Measurements from ENCODE around the gene PMP22. TPM values are rescaled to one million over a fixed set of nuclear protein-coding genes. Genes with fewer than 3 reads are reported as not detected.

The PMP22 gene
- total and polyA plus RNA-seq, 2 of the 13 experiments (the other 11 are each of a cell fraction or from before 2014, with no cell fraction given): 5.7 to 6.2 TPM

- H3K27ac ChIP-seq (ENCODE audit: extremely low read length, insufficient read depth, low read length): no peak overlapping the region
- H4K20me1 ChIP-seq (ENCODE audit: insufficient read depth, low read length): no peaks in the 10 kb centered on the region
- intact Hi-C loops (cut with micrococcal nuclease; ENCODE audit: unreplicated experiment) (no loop called here), in situ Hi-C loops (cut with HindIII; ENCODE audit: extremely low pct_ligation_motif_present, low pct_unique_long_range_greater_than_20kb) (no loop called here)
- peaks cover 2 to 3% of the 10 kb centered on the region in 2 experiments; a peak in 1 of 5 replicates for H3K27me3 ChIP-seq (ENCODE audit: control insufficient read depth in 1 of 2, insufficient read depth in 2 of 2, low read length in 2 of 2)
- no TSS peak for BruUV-seq (replicated peaks)
- H3K4me3 ChIP-seq (replicated peaks in 1 of 3; ENCODE audit: insufficient read depth in 1 of 3, low read depth in 2 of 3, low read length in 3 of 3): no peak overlapping the region
- H2AFZ ChIP-seq (ENCODE audit: low read length): no peak overlapping the region
- H3K79me2 ChIP-seq (ENCODE audit: insufficient read depth, low read length): no peaks in the 10 kb centered on the region
- DNase-seq (ENCODE audit: low spot score): no peak
- no peaks in the 10 kb centered on the region for H3K9me3 ChIP-seq (ENCODE audit: low read length)
- no peak overlapping the region for H3K9ac ChIP-seq (ENCODE audit: insufficient read depth, low read depth, low read length)
- ChIA-PET POLR2A (interaction anchor here (0.6 kb wide), 1 partner anchor 154 kb away, joined by 3 read pairs; no protein-coding TSS in a partner anchor), CTCF (ENCODE audit: low intra/inter-chr PET ratio, low total read pairs) (no interaction called here)
- TF ChIP-seq ZNF607 (CRISPR knock-in tag; IDR thresholded peaks at IDR 0.05; ENCODE audit: borderline replicate concordance) (no peak), GFI1 (CRISPR knock-in tag; IDR thresholded peaks at IDR 0.05; ENCODE audit: borderline replicate concordance) (no peak), PAXIP1 (CRISPR knock-in tag; conservative IDR thresholded peaks at IDR 0.05) (no peak), ZNF292 (CRISPR knock-in tag; IDR thresholded peaks at IDR 0.05; ENCODE audit: borderline replicate concordance, low read depth) (no peak), JUNB (CRISPR knock-in tag; IDR thresholded peaks at IDR 0.05; ENCODE audit: borderline replicate concordance) (no peak), PHF20 (CRISPR knock-in tag; IDR thresholded peaks at IDR 0.05) (no peak), NFKBIZ (CRISPR knock-in tag; IDR thresholded peaks at IDR 0.05) (no peak), SNAPC2 (CRISPR knock-in tag; IDR thresholded peaks at IDR 0.05) (no peak), NR2F6 (IDR thresholded peaks at IDR 0.05) (no peak), NR2F6 (CRISPR knock-in tag; IDR thresholded peaks at IDR 0.05) (no peak), MBD4 (IDR thresholded peaks at IDR 0.05; ENCODE audit: borderline replicate concordance, low read length) (no peak), NFIB (CRISPR knock-in tag; IDR thresholded peaks at IDR 0.05; ENCODE audit: borderline replicate concordance) (no peak), CENPT (CRISPR knock-in tag; IDR thresholded peaks at IDR 0.05; ENCODE audit: low read depth) (no peak), CREB3 (CRISPR knock-in tag; IDR thresholded peaks at IDR 0.05) (no peak), SRF (IDR thresholded peaks at IDR 0.05; ENCODE audit: low read depth, low read length) (no peak), DNMT3B (CRISPR knock-in tag; conservative IDR thresholded peaks at IDR 0.05) (no peak)
- TF ChIP-seq, protein P1, sequence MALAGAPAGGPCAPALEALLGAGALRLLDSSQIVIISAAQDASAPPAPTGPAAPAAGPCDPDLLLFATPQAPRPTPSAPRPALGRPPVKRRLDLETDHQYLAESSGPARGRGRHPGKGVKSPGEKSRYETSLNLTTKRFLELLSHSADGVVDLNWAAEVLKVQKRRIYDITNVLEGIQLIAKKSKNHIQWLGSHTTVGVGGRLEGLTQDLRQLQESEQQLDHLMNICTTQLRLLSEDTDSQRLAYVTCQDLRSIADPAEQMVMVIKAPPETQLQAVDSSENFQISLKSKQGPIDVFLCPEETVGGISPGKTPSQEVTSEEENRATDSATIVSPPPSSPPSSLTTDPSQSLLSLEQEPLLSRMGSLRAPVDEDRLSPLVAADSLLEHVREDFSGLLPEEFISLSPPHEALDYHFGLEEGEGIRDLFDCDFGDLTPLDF (CRISPR knock-in tag; IDR thresholded peaks at IDR 0.05): no peak
- no peaks in the 10 kb centered on the region for H3K36me3 ChIP-seq (replicated peaks in 1 of 2; ENCODE audit: control insufficient read depth in 1 of 2, insufficient read depth in 2 of 2, low read length in 2 of 2)
- no peak for FAIRE-seq
- no peak overlapping the region for H3K4me2 ChIP-seq (ENCODE audit: low read depth, low read length)
- 0% methylated on average over 2 of the region's 2 CpGs for WGBS (ENCODE audit: low lambda C conversion rate)
- no peaks in the 10 kb centered on the region for H3K4me1 ChIP-seq (ENCODE audit: insufficient read depth, low read length)
- no peak for ATAC-seq
Observed at GRCh38 chr17:15278924-15279477, 13.9 kb upstream of the PMP22 start.

Data from HepG2 (cell line).